ENCODE results near the gene CAPRIN1. TPM values are rescaled to one million over a fixed set of nuclear protein-coding genes. Genes with fewer than 3 reads are reported as not detected.
"Not testable (repeated sequence)": the region's sequence is repeated elsewhere in the genome, so short reads cannot be mapped to it uniquely, and the experiment has no call there.

The CAPRIN1 gene
- total and polyA plus RNA-seq, 10 donors = 44.9 to 188 (median 155) TPM

GRCh38 chr11:34052036-34052607 lies 591 bp downstream of the CAPRIN1 start:
- TF ChIP-seq CTCF (IDR thresholded peaks at IDR 0.05 in 8 of 11, conservative IDR thresholded peaks at IDR 0.05 in 3 of 11) (peak in 2 of 11 experiments; percentile 5 to 6), POLR2A (IDR thresholded peaks at IDR 0.05) (peak in 1 of 3 donors; percentile 29), POLR2AphosphoS5 (IDR thresholded peaks at IDR 0.05) (peak; percentile 79 to 90 (median 87))
- no peaks in the 10 kb centered on the region for H3K27me3 ChIP-seq (replicated peaks in 1 of 7)
- H3K4me3 ChIP-seq = peak overlapping the region; percentile 84 to 100 (median 98)
- DNase-seq = peak; percentile 98
- peak overlapping the region; percentile 98 to 99 (median 99) for H3K27ac ChIP-seq
- intact Hi-C loops (cut with DNase I; ENCODE audit: low total_unique reads) = loop anchor here (5.0 kb wide), 1 partner anchor 45 kb away; no protein-coding TSS in a partner anchor
- peaks cover 36 to 60% (median 48%) of the 10 kb centered on the region in 6 donors for H3K4me1 ChIP-seq
- peaks cover 0 to 19% (median 4%) of the 10 kb centered on the region in 6 donors for H3K36me3 ChIP-seq
- WGBS, 5 donors = 0 to 1% (median 1%) methylated on average over 33 to 82 of the region's 82 CpGs
- H3K9me3 ChIP-seq = no peaks in the 10 kb centered on the region

DNA sequence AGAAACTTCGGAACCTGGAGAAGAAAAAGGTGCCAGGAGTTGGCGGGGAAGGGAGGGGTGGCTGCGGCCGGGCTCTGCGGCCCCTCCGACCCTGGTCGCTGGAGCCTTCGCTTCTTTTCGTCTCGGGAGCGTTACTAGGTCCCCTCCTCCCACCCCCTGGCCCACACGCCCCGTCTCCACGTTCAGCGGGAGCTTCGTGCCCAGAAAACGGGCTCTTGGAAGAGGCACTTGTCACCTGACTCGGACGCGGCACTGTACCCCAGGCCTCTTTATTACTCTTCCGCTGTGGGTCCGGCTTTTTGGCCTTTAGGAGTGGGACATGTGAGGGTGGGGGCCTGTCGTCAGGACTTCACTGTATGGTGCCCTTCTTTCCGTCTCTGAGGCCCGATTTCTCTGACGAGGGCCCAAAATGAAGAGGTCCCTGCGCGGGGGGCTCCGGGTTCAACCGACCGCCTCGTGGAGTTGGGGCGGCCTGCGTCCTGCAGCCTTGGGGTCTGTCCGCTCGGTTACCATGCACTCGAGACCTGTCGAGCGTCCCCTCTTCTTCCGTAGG lies 1.2 kb downstream of the CAPRIN1 start:
- 0 to 1% (median 0%) methylated on average over 22 to 40 of the region's 40 CpGs for WGBS, 5 donors
- peak overlapping the region; percentile 82 to 99 (median 99) for H3K27ac ChIP-seq
- peak overlapping the region; percentile 84 to 100 (median 98) for H3K4me3 ChIP-seq
- TF ChIP-seq CTCF (IDR thresholded peaks at IDR 0.05 in 8 of 11, conservative IDR thresholded peaks at IDR 0.05 in 3 of 11) (no peak), POLR2A (IDR thresholded peaks at IDR 0.05) (no peak), POLR2AphosphoS5 (IDR thresholded peaks at IDR 0.05) (no peak)
- H3K4me1 ChIP-seq = peaks cover 38 to 66% (median 53%) of the 10 kb centered on the region in 6 donors
- peak; percentile 89 for DNase-seq
- intact Hi-C loops (cut with DNase I; ENCODE audit: low total_unique reads) = loop anchor here (5.0 kb wide), 1 partner anchor 45 kb away; no protein-coding TSS in a partner anchor
- no peaks in the 10 kb centered on the region for H3K27me3 ChIP-seq (replicated peaks in 1 of 7)
- H3K36me3 ChIP-seq = peaks cover 0 to 21% (median 4%) of the 10 kb centered on the region in 6 donors
- H3K9me3 ChIP-seq = no peaks in the 10 kb centered on the region

- TF ChIP-seq CTCF (IDR thresholded peaks at IDR 0.05 in 8 of 11, conservative IDR thresholded peaks at IDR 0.05 in 3 of 11) (no peak), POLR2AphosphoS5 (IDR thresholded peaks at IDR 0.05) (peak; percentile 68 to 77 (median 72)), POLR2A (IDR thresholded peaks at IDR 0.05) (peak in 1 of 3 donors; percentile 34)
- Histone ChIP-seq H3K27me3 (replicated peaks in 1 of 7) (no peaks in the 10 kb centered on the region), H3K4me3 (peak overlapping the region; percentile 84 to 100 (median 98)), H3K4me1 (peaks cover 39 to 71% (median 59%) of the 10 kb centered on the region in 6 donors), H3K36me3 (peaks cover 0 to 26% (median 4%) of the 10 kb centered on the region in 6 donors), H3K27ac (peak overlapping the region; percentile 82 to 99 (median 99)), H3K9me3 (no peaks in the 10 kb centered on the region)
- peak; percentile 95 for DNase-seq
- intact Hi-C loops (cut with DNase I; ENCODE audit: low total_unique reads) = loop anchor here (5.0 kb wide), 1 partner anchor 44 kb away; no protein-coding TSS in a partner anchor
- WGBS, 5 donors = 0% methylated on average over 24 of the region's 24 CpGs
Observed at GRCh38 chr11:34053161-34053686, 1.7 kb downstream of the CAPRIN1 start.

GRCh38 chr11:34054351-34054750 lies 2.8 kb downstream of the CAPRIN1 start:
- H3K4me1 ChIP-seq = peaks cover 50 to 82% (median 67%) of the 10 kb centered on the region in 6 donors
- DNase-seq = not testable (repeated sequence)

More at GRCh38 chr11:34054351-34054750, 2.8 kb downstream of the CAPRIN1 start:
- peak overlapping the region in 5 of 8 donors; percentile 84 to 99 (median 98) for H3K4me3 ChIP-seq
- 76 to 86% (median 80%) methylated on average over 11 of the region's 11 CpGs for WGBS, 5 donors
- H3K27ac ChIP-seq = peak overlapping the region in 6 of 8 donors; percentile 98 to 99 (median 99)
- intact Hi-C loops (cut with DNase I; ENCODE audit: low total_unique reads) = loop anchor here (5.0 kb wide), 1 partner anchor 43 kb away; no protein-coding TSS in a partner anchor
- H3K9me3 ChIP-seq; H3K27me3 ChIP-seq (replicated peaks in 1 of 7): not testable (repeated sequence)
- H3K36me3 ChIP-seq = peaks cover 0 to 35% (median 4%) of the 10 kb centered on the region in 6 donors
